BJ (cell line): ENCODE data around the gene EDRF1. TPM values are rescaled to one million over a fixed set of nuclear protein-coding genes. Genes with fewer than 3 reads are reported as not detected.
A peak's percentile ranks its signal among the peaks of the same experiment; 100 is the strongest.

Source experiments
- CTCF ChIA-PET: fragments of 350-600 bp; formaldehyde crosslinking; extraction: SDS; loops from one replicate; lab custom pipeline; 2021; ENCODE audit warnings: antibody characterized with exemption, inconsistent platforms; lab: Yijun Ruan, JAX
- POLR2A ChIA-PET: fragments of 300-600 bp; sonication (Branson Sonifier 250); formaldehyde crosslinking; extraction: SDS; loops from one replicate; lab custom pipeline; 2021; ENCODE audit warnings: antibody characterized with exemption; lab: Charles Lee
- DNase-seq: peaks from one replicate; pipeline ENCODE4 v3.0.0-alpha.2; 2011; ENCODE audit warnings: low read depth
- H3K27me3 ChIP-seq: 2 replicates; pipeline ENCODE4 v1.6.0; 2011; ENCODE audit warnings: low read length; ENCODE audit not compliant: control insufficient read depth, insufficient read depth
- H3K36me3 ChIP-seq: 2 replicates; pipeline ENCODE4 v1.5.1; 2011; ENCODE audit warnings: low read length; ENCODE audit not compliant: control insufficient read depth, insufficient read depth
- H3K4me3 ChIP-seq: 2 replicates; pipeline ENCODE4 v1.5.1; 2011; ENCODE audit warnings: low read depth, mild to moderate bottlenecking, control low read depth, low read length
- CTCF ChIP-seq: IDR thresholded peaks from 2 replicates; pipeline ENCODE4 v1.5.1; 2011; ENCODE audit warnings: low read depth, mild to moderate bottlenecking, control low read depth, inconsistent platforms, low read length, moderate library complexity; ENCODE audit not compliant: insufficient read depth
- polyA plus RNA-seq: library from polyadenylated mRNA; depleted of rRNA; stranded (reverse); fragments of >200 nt; gene quantifications from 2 replicates; pipeline ENCODE4 v1.2.3, GENCODE V29; 2011

EDRF1 gene
- polyA plus RNA-seq, 1 experiment = 15.7 TPM

- Histone ChIP-seq H3K36me3 (no peaks in the 10 kb centered on the region), H3K4me3 (no peak overlapping the region), H3K27me3 (no peaks in the 10 kb centered on the region; the same call in 1 of the 2 replicates)
- no peak for DNase-seq
- ChIA-PET CTCF (no interaction called here), POLR2A (no interaction called here)
- TF ChIP-seq CTCF = no peak
Observed at GRCh38 chr10:125683821-125684220, 35.7 kb upstream of the EDRF1 start.

GRCh38 chr10:125684581-125684980 is 34.9 kb upstream of the EDRF1 start:
- Histone ChIP-seq H3K36me3 (no peaks in the 10 kb centered on the region), H3K4me3 (no peak overlapping the region), H3K27me3 (no peaks in the 10 kb centered on the region; the same call in 1 of the 2 replicates)
- no peak for DNase-seq
- POLR2A ChIA-PET = no interaction called here
- no peak for TF ChIP-seq CTCF
- CTCF ChIA-PET = no interaction called here

- CTCF ChIA-PET = interaction anchor here (0.6 kb wide), 1 partner anchor 38 kb away, joined by 4 read pairs; no protein-coding TSS in a partner anchor
Observed at GRCh38 chr10:125687507-125688185, 31.9 kb upstream of the EDRF1 start.

DNA sequence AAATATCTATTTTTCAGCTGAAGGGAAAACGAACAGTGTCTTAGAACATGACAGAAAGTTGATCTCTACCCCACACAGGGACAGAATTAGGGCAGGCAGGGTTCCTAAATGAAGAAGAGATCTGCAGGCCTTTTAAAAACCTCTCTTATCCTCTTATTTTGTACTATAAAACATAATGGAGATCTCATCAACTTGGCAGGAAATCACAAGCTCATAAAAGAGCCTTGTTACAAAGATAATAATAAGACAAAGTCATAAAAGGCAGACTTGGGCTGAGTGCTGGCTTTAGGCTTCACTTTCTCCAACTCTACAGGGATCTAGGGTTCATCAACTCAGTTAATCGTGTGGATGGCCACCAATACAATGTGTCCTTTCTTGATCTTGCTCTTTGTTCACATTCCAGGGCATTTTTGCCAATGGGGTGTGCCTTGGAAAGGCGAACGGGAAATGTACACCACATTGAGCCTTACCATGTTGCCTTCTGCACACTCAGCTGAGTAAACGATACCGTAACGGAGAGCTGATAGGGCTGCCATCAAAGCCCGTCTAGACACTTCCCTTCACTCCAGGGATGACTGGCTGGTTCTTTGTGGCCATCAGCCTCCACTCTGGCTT is 29.4 kb upstream of the EDRF1 start:
- H3K27me3 ChIP-seq = no peaks in the 10 kb centered on the region
- peak; percentile 23 for DNase-seq
- no peak overlapping the region for H3K4me3 ChIP-seq
- CTCF ChIA-PET = interaction anchor here (1.0 kb wide), 1 partner anchor 34 kb away, joined by 3 read pairs; no protein-coding TSS in a partner anchor
- POLR2A ChIA-PET = no interaction called here
- TF ChIP-seq CTCF = no peak
- H3K36me3 ChIP-seq = no peaks in the 10 kb centered on the region

More at GRCh38 chr10:125687507-125688185, 31.9 kb upstream of the EDRF1 start:
- Histone ChIP-seq H3K4me3 (no peak overlapping the region), H3K36me3 (no peaks in the 10 kb centered on the region), H3K27me3 (no peaks in the 10 kb centered on the region; the same call in 1 of the 2 replicates)
- TF ChIP-seq CTCF = no peak
- DNase-seq = no peak
- POLR2A ChIA-PET = interaction anchor here (0.6 kb wide), 1 partner anchor 11 kb away, joined by 3 read pairs; no protein-coding TSS in a partner anchor
